ENCODE results near the gene PLD4. TPM values are rescaled to one million over a fixed set of nuclear protein-coding genes. Genes with fewer than 3 reads are reported as not detected.

The PLD4 gene
- total and polyA plus RNA-seq, 7 donors = 0.28 to 7.1 (median 0.71) TPM; not detected in 2

DNA sequence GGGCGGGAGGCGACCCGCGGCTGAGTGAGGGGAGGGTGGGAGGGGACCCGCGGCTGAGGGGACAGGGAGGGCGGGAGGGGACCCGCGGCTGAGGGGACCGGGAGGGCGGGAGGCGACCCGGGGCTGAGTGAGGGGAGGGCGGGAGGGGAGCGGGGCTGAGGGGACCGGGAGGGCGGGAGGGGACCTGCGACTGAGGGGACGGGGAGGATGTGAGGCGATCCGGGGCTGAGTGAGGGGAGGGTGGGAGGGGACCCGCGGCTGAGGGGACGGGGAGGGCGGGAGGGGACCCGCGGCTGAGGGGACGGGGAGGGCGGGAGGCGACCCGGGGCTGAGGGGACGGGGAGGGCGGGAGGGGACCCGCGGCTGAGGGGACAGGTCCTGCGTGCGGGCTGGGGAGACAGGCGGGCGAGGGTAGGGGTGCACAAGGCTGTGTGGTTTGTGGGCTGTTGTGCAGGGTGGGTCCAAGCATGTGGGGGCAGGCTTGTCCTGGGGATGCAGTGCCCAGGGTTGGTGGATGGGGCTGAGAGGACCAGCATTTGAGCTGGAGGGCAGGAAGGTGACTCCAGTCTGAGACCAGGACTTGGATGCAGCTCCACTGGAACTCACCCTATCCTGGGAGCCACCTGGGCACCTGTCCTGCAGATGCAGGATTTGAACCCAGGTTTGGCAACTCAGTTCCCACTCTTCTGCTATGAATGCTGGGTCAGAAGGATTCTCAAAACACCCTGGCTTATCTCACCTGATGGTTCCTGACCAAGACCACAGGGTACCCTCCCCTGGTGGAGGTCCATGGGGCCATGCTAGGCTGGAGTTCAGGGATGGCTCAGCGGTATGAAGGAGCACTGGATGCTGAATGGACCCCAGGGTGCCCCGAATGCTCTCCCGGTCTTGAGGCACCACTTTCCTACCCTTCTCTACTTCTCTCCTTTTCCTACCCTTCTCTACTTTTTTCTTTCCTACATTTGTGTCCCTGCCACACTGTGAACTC is 9.4 kb downstream of the PLD4 start:
- intact Hi-C loops (cut with DNase I) = loop anchor here (1.0 to 5.0 kb wide), 4 partner anchors 33 to 111 kb away; no protein-coding TSS in a partner anchor
- Histone ChIP-seq H3K27me3 (no peaks in the 10 kb centered on the region), H3K4me3 (peak overlapping the region; percentile 50 to 72 (median 61)), H3K27ac (peak overlapping the region; percentile 65 to 83 (median 76)), H3K4me1 (peaks cover 0 to 23% (median 20%) of the 10 kb centered on the region in 4 donors), H3K9me3 (no peaks in the 10 kb centered on the region), H3K36me3 (peaks cover 0 to 6% (median 3%) of the 10 kb centered on the region in 4 donors)
- peak; percentile 67 for DNase-seq
- TF ChIP-seq POLR2AphosphoS5 (IDR thresholded peaks at IDR 0.05) = no peak
- TF ChIP-seq, protein P1, sequence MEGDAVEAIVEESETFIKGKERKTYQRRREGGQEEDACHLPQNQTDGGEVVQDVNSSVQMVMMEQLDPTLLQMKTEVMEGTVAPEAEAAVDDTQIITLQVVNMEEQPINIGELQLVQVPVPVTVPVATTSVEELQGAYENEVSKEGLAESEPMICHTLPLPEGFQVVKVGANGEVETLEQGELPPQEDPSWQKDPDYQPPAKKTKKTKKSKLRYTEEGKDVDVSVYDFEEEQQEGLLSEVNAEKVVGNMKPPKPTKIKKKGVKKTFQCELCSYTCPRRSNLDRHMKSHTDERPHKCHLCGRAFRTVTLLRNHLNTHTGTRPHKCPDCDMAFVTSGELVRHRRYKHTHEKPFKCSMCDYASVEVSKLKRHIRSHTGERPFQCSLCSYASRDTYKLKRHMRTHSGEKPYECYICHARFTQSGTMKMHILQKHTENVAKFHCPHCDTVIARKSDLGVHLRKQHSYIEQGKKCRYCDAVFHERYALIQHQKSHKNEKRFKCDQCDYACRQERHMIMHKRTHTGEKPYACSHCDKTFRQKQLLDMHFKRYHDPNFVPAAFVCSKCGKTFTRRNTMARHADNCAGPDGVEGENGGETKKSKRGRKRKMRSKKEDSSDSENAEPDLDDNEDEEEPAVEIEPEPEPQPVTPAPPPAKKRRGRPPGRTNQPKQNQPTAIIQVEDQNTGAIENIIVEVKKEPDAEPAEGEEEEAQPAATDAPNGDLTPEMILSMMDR (IDR thresholded peaks at IDR 0.05) = no peak
- TF ChIP-seq POLR2A (IDR thresholded peaks at IDR 0.05) = no peak
- TF ChIP-seq EP300 (IDR thresholded peaks at IDR 0.05) = no peak
- WGBS, 2 donors = 9 to 18% methylated on average over 42 of the region's 42 CpGs

DNA sequence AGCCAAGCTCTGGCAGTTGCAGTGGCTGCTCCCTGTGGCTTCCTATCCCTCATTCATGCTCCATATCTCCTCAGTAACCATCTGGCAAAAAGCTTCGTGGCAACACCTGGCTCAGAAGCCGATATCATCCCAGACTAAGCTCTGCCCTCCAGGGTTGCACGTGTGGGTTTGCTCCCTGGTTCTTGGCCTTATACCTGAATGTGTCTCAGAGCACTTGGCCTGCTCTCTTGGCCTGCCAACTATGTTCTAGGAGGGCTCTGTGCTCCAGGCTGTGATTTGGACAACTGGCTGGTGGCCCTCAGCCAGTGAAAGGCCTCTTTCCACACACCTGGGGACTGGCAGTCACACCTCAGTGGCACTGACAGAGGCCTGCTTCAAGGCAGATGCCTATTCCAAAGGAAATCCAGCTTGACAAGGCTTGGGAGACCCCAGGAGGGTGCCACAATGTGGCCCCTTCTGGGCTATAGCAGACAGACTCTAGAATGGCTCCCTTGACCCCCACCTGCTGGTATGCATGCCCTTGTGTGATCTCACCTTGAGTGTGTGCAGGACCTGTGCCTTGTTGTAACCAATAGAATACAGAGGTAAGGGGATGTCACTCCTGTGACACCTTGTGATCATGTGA is 10.5 kb downstream of the PLD4 start:
- DNase-seq = no peak
- Histone ChIP-seq H3K36me3 (peaks cover 0 to 17% (median 10%) of the 10 kb centered on the region in 4 donors), H3K9me3 (no peaks in the 10 kb centered on the region), H3K27ac (peak overlapping the region in 1 of 4 donors; percentile 24), H3K4me1 (peaks cover 0 to 23% (median 20%) of the 10 kb centered on the region in 4 donors), H3K27me3 (no peaks in the 10 kb centered on the region), H3K4me3 (no peak overlapping the region)
- intact Hi-C loops (cut with DNase I) = no loop called here
- 65 to 81% methylated on average over 3 of the region's 3 CpGs for WGBS, 2 donors
- TF ChIP-seq POLR2A (IDR thresholded peaks at IDR 0.05) (no peak), POLR2AphosphoS5 (IDR thresholded peaks at IDR 0.05) (no peak), EP300 (IDR thresholded peaks at IDR 0.05) (no peak)
- TF ChIP-seq, protein P1 (IDR thresholded peaks at IDR 0.05) = no peak

GRCh38 chr14:104935955-104936354 is 11.3 kb downstream of the PLD4 start:
- 33 to 100% methylated on average over 2 of the region's 2 CpGs for WGBS, 2 donors
- no peaks in the 10 kb centered on the region for H3K27me3 ChIP-seq
- no peak overlapping the region for H3K4me3 ChIP-seq
- H3K9me3 ChIP-seq = no peaks in the 10 kb centered on the region
- H3K27ac ChIP-seq = no peak overlapping the region
- peaks cover 0 to 25% (median 12%) of the 10 kb centered on the region in 4 donors for H3K36me3 ChIP-seq
- TF ChIP-seq, protein P1 (IDR thresholded peaks at IDR 0.05) = no peak
- no peak for TF ChIP-seq POLR2A (IDR thresholded peaks at IDR 0.05)
- TF ChIP-seq EP300 (IDR thresholded peaks at IDR 0.05) = no peak
- TF ChIP-seq POLR2AphosphoS5 (IDR thresholded peaks at IDR 0.05) = no peak
- peaks cover 0 to 23% (median 20%) of the 10 kb centered on the region in 4 donors for H3K4me1 ChIP-seq
- DNase-seq = no peak
- intact Hi-C loops (cut with DNase I) = no loop called here

DNA sequence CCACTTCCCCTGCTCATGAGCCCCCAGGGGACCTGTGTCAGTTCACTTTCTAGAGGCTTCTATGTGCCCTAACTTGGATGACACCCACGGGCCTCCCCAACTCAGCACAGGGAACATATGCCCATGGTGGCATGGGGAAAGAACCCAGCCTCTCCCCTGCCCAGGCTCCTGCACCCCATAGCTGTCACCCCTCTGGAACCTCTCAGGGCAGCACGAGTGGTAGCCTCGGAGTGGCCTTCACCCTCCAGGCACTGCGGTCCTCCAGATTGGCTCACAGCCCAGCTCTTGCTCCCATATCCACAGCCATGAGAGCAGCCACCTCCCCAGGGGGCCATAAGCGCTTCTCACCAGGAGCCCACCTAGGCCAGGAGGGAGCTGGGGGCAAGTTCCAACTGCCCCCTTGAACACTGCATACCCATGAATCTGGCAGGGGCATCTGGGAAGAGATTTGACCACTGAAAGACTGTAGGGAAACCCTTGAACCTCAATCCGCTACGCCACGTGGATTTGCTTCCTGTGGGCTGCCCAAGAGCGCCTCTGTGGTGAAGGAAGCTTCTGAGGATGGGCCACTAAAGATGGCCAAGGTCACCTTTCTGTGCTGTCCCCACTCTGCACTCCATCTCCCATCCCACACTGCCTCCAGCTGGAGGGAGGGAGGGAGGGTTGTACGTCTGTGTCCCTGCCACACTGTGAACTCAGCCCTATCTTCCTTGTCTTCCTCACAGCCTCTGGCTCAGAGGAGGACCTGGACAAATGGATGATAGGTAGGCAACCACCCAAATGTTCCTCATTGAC is 11.9 kb downstream of the PLD4 start:
- H3K9me3 ChIP-seq = no peaks in the 10 kb centered on the region
- 66 to 70% methylated on average over 10 of the region's 10 CpGs for WGBS, 2 donors
- no peak overlapping the region for H3K4me3 ChIP-seq
- H3K27ac ChIP-seq = no peak overlapping the region
- H3K27me3 ChIP-seq = no peaks in the 10 kb centered on the region
- TF ChIP-seq POLR2AphosphoS5 (IDR thresholded peaks at IDR 0.05) (no peak), POLR2A (IDR thresholded peaks at IDR 0.05) (no peak), EP300 (IDR thresholded peaks at IDR 0.05) (no peak)
- TF ChIP-seq, protein P1 (IDR thresholded peaks at IDR 0.05) = no peak
- peaks cover 0 to 23% (median 20%) of the 10 kb centered on the region in 4 donors for H3K4me1 ChIP-seq
- peaks cover 0 to 31% (median 15%) of the 10 kb centered on the region in 4 donors for H3K36me3 ChIP-seq
- peak; percentile 58 for DNase-seq
- intact Hi-C loops (cut with DNase I) = no loop called here
